Neural cell (in vitro differentiated cells): Measurements from ENCODE around the gene RIPPLY3. TPM values are rescaled to one million over a fixed set of nuclear protein-coding genes. Genes with fewer than 3 reads are reported as not detected.
"Not testable (repeated sequence)": the region's sequence is repeated elsewhere in the genome, so short reads cannot be mapped to it uniquely, and the experiment has no call there.

ENCODE experiments used
- H2AFZ ChIP-seq: fragments of 200-600, 300-800 bp; sonication (generic), shearing (Covaris generic); 2 replicates; pipeline ENCODE4 v1.6.0; 2014; ENCODE audit warnings: low read depth, mild to moderate bottlenecking, antibody characterized with exemption, low read length, moderate library complexity
- H3F3A ChIP-seq: fragments of 200-600 bp; shearing (Covaris generic); 2 replicates; pipeline ENCODE4 v1.6.1; 2016; ENCODE audit warnings: mild to moderate bottlenecking, moderate library complexity, mixed read lengths, antibody characterized with exemption, low read length; ENCODE audit not compliant: insufficient read depth, poor library complexity, severe bottlenecking
- H3K27ac ChIP-seq: fragments of 200-600, 300-800 bp; sonication (generic), shearing (Covaris generic); 2 replicates; pipeline ENCODE4 v1.5.1; 2014; ENCODE audit warnings: mild to moderate bottlenecking, low read length, moderate library complexity
- H3K27me3 ChIP-seq: fragments of 300-800, 200-600 bp; sonication (generic), shearing (Covaris generic); 2 replicates; pipeline ENCODE4 v1.6.0; 2014; ENCODE audit warnings: mild to moderate bottlenecking, low read depth, low read length, moderate library complexity; ENCODE audit not compliant: insufficient read depth
- H3K36me3 ChIP-seq: fragments of 300-800, 200-600 bp; sonication (generic), shearing (Covaris generic); 2 replicates; pipeline ENCODE4 v1.5.1; 2014; ENCODE audit warnings: mild to moderate bottlenecking, antibody characterized with exemption, low read length, moderate library complexity; ENCODE audit not compliant: insufficient read depth
- H3K4me2 ChIP-seq: fragments of 300-800, 200-600 bp; sonication (generic), shearing (Covaris generic); 2 replicates; pipeline ENCODE4 v1.6.0; 2014; ENCODE audit warnings: mild to moderate bottlenecking, low read length
- H3K4me3 ChIP-seq: fragments of 300-800, 200-600 bp; sonication (generic), shearing (Covaris generic); 2 replicates; pipeline ENCODE4 v1.5.1; 2014; ENCODE audit warnings: mild to moderate bottlenecking, low read length, moderate library complexity
- H3K79me2 ChIP-seq: fragments of 200-600 bp; shearing (Covaris generic); replicated peaks from 2 replicates; pipeline ENCODE4 v1.6.0; 2014; ENCODE audit warnings: mild to moderate bottlenecking, low read length, moderate library complexity; ENCODE audit not compliant: insufficient read depth
- H3K9ac ChIP-seq: fragments of 300-800, 200-600 bp; sonication (generic), shearing (Covaris generic); 2 replicates; pipeline ENCODE4 v1.6.1; 2016; ENCODE audit warnings: mild to moderate bottlenecking, low read length, mixed read lengths
- H3K9me2 ChIP-seq: fragments of 200-600 bp; shearing (Covaris generic); 2 replicates; pipeline ENCODE4 v1.6.1; 2016; ENCODE audit warnings: mild to moderate bottlenecking, low read length, mixed read lengths; ENCODE audit not compliant: insufficient read depth
- H3K9me3 ChIP-seq: fragments of 200-600, 300-800 bp; sonication (generic), shearing (Covaris generic); 2 replicates; pipeline ENCODE4 v1.6.1; 2016; ENCODE audit warnings: mild to moderate bottlenecking, mixed run types, low read length, moderate library complexity, mixed read lengths
- H4K20me1 ChIP-seq: fragments of 200-600 bp; shearing (Covaris generic); 2 replicates; pipeline ENCODE4 v1.6.1; 2016; ENCODE audit warnings: mild to moderate bottlenecking, mixed run types; ENCODE audit not compliant: insufficient read depth
- EP300 ChIP-seq: fragments of 450-650 bp; conservative IDR thresholded peaks from 2 replicates; pipeline ENCODE4 v1.6.1; 2014; ENCODE audit warnings: antibody characterized with exemption, mild to moderate bottlenecking, moderate library complexity; ENCODE audit not compliant: poor library complexity, severe bottlenecking
- EZH2 ChIP-seq: fragments of 200-600, 300-800 bp; shearing (Covaris generic), sonication (generic); IDR thresholded peaks from 2 replicates; pipeline ENCODE4 v1.6.1; 2014; ENCODE audit warnings: antibody characterized with exemption, low read length, borderline replicate concordance, mild to moderate bottlenecking; ENCODE audit not compliant: insufficient read depth, poor library complexity, severe bottlenecking
- MXI1 ChIP-seq: fragments of 450-650 bp; conservative IDR thresholded peaks from 2 replicates; pipeline ENCODE4 v1.6.1; 2014; ENCODE audit warnings: antibody characterized with exemption, mild to moderate bottlenecking; ENCODE audit not compliant: poor library complexity, severe bottlenecking
- POLR2AphosphoS5 ChIP-seq: IDR thresholded peaks from 2 replicates; pipeline ENCODE4 v1.6.1; 2012
- RAD21 ChIP-seq: fragments of 450-650 bp; conservative IDR thresholded peaks from 2 replicates; pipeline ENCODE4 v1.6.1; 2014; ENCODE audit warnings: antibody characterized with exemption, mild to moderate bottlenecking, moderate library complexity
- SMC3 ChIP-seq: fragments of 450-650 bp; conservative IDR thresholded peaks from 2 replicates; pipeline ENCODE4 v1.6.1; 2014; ENCODE audit warnings: antibody characterized with exemption, mild to moderate bottlenecking, moderate library complexity; ENCODE audit not compliant: poor library complexity
- TAF1 ChIP-seq: IDR thresholded peaks from 2 replicates; pipeline ENCODE4 v1.6.1; 2012; ENCODE audit warnings: low read depth
- polyA plus RNA-seq: library from polyadenylated mRNA; depleted of rRNA; stranded (reverse); fragments of >200 nt; gene quantifications from 2 replicates; pipeline ENCODE4 v1.2.3, GENCODE V29; 2014
- TF ChIP-seq, protein P1 (sequence below): fragments of 450-650 bp; IDR thresholded peaks from 2 replicates; pipeline ENCODE4 v1.5.1; 2014; ENCODE audit warnings: antibody characterized with exemption, mild to moderate bottlenecking, moderate library complexity; ENCODE audit not compliant: poor library complexity, severe bottlenecking
- TF ChIP-seq, protein P2 (sequence below): IDR thresholded peaks from 2 replicates; pipeline ENCODE4 v1.6.1; 2012; ENCODE audit warnings: borderline replicate concordance

RIPPLY3 gene
- polyA plus RNA-seq, 1 donor from 2014 or later, result 0.24 TPM

DNA sequence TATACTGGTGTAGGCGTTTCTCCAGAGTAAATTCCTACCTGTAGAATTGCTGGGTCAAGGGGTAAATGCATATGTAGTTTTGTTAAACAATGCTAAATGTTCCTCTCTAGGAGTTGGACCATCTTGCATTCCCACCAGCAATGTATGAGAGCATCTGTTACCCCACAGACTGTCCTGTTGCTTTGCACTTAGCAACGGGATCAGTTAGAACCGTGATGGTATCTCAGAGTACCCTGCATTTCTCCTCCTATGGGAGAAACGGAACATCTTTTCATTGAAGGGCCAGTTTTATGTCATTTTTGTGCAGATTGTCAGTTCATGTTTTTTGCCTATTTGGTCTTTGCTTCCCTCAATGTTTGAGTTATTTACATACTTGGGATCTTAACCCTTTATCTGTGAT lies 18.0 kb upstream of the RIPPLY3 start:
- H3K4me2 ChIP-seq, result no peak overlapping the region
- H3K9me2 ChIP-seq, result no peaks in the 10 kb centered on the region
- no peaks in the 10 kb centered on the region for H3K9me3 ChIP-seq
- H3K4me3 ChIP-seq, result no peak overlapping the region
- no peaks in the 10 kb centered on the region for H3K27me3 ChIP-seq
- H3K9ac ChIP-seq, result no peak overlapping the region
- no peaks in the 10 kb centered on the region for H3K36me3 ChIP-seq
- H3K79me2 ChIP-seq, result no peaks in the 10 kb centered on the region
- no peaks in the 10 kb centered on the region for H4K20me1 ChIP-seq
- H3F3A ChIP-seq, result peaks cover 3% of the 10 kb centered on the region
- H2AFZ ChIP-seq, result no peak overlapping the region
- no peak for TF ChIP-seq POLR2AphosphoS5
- no peak for TF ChIP-seq MXI1
- TF ChIP-seq, protein P1, sequence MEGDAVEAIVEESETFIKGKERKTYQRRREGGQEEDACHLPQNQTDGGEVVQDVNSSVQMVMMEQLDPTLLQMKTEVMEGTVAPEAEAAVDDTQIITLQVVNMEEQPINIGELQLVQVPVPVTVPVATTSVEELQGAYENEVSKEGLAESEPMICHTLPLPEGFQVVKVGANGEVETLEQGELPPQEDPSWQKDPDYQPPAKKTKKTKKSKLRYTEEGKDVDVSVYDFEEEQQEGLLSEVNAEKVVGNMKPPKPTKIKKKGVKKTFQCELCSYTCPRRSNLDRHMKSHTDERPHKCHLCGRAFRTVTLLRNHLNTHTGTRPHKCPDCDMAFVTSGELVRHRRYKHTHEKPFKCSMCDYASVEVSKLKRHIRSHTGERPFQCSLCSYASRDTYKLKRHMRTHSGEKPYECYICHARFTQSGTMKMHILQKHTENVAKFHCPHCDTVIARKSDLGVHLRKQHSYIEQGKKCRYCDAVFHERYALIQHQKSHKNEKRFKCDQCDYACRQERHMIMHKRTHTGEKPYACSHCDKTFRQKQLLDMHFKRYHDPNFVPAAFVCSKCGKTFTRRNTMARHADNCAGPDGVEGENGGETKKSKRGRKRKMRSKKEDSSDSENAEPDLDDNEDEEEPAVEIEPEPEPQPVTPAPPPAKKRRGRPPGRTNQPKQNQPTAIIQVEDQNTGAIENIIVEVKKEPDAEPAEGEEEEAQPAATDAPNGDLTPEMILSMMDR, result no peak
- TF ChIP-seq EP300, result no peak
- TF ChIP-seq TAF1, result no peak
- TF ChIP-seq SMC3, result no peak
- TF ChIP-seq, protein P2, sequence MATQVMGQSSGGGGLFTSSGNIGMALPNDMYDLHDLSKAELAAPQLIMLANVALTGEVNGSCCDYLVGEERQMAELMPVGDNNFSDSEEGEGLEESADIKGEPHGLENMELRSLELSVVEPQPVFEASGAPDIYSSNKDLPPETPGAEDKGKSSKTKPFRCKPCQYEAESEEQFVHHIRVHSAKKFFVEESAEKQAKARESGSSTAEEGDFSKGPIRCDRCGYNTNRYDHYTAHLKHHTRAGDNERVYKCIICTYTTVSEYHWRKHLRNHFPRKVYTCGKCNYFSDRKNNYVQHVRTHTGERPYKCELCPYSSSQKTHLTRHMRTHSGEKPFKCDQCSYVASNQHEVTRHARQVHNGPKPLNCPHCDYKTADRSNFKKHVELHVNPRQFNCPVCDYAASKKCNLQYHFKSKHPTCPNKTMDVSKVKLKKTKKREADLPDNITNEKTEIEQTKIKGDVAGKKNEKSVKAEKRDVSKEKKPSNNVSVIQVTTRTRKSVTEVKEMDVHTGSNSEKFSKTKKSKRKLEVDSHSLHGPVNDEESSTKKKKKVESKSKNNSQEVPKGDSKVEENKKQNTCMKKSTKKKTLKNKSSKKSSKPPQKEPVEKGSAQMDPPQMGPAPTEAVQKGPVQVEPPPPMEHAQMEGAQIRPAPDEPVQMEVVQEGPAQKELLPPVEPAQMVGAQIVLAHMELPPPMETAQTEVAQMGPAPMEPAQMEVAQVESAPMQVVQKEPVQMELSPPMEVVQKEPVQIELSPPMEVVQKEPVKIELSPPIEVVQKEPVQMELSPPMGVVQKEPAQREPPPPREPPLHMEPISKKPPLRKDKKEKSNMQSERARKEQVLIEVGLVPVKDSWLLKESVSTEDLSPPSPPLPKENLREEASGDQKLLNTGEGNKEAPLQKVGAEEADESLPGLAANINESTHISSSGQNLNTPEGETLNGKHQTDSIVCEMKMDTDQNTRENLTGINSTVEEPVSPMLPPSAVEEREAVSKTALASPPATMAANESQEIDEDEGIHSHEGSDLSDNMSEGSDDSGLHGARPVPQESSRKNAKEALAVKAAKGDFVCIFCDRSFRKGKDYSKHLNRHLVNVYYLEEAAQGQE, result no peak
- TF ChIP-seq EZH2, result no peak
- TF ChIP-seq RAD21, result no peak
- no peak overlapping the region for H3K27ac ChIP-seq

DNA sequence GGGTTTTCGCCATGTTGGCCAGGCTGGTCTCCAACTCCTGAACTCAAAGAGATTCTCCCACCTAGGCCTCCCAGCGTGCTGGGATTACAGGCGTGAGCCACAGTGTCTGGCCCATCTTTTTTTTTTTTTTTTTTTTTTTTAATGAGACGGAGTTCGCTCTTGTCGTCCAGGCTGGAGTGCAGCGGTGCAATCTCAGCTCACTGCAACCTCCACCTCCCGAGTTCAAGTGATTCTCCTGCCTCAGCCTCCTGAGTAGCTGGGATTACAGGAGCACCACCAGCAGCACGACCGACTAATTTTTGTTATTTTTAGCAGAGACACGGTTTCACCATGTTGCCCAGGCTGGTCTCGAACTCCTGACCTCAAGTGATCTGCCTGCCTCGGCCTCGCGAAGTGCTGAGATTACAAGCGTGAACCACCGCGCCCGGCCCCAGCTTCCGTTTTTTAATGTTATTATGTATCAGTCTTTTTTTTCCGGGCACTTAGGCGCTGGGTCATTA lies 17.3 kb upstream of the RIPPLY3 start:
- H4K20me1 ChIP-seq, H3K9me3 ChIP-seq, H3K36me3 ChIP-seq, H3K9me2 ChIP-seq, H3K4me2 ChIP-seq, H3K27me3 ChIP-seq, H2AFZ ChIP-seq, H3F3A ChIP-seq, H3K79me2 ChIP-seq: not testable (repeated sequence)
- peak overlapping the region; percentile 74 for H3K4me3 ChIP-seq
- H3K9ac ChIP-seq, result peak overlapping the region; percentile 79
- H3K27ac ChIP-seq, result peak overlapping the region; percentile 77
